B cell (primary cell): ENCODE results near the gene POLR1D. TPM values are rescaled to one million over a fixed set of nuclear protein-coding genes. Genes with fewer than 3 reads are reported as not detected.

Source experiments
- ATAC-seq: fragments of 200-7000 bp; cut with Tn5 transposase; one replicate; pipeline ENCODE4 v1.10.0; 2021; ENCODE audit warnings: low read depth, mild to moderate bottlenecking, moderate number of reproducible peaks, moderate library complexity
- CTCF ChIA-PET: fragments of 350-600 bp; sonication (Branson Sonifier 250); formaldehyde crosslinking; loops from one replicate; lab custom pipeline; 2021; ENCODE audit warnings: antibody characterized with exemption, inconsistent platforms; lab: Charles Lee
- POLR2A ChIA-PET: fragments of 350-600 bp; sonication (Branson Sonifier 250); formaldehyde crosslinking; loops from one replicate; lab custom pipeline; 2021; ENCODE audit warnings: antibody characterized with exemption; lab: Charles Lee
- DNase-seq: peaks from one replicate; pipeline ENCODE4 v3.0.0; 2013
- H2AFZ ChIP-seq: 2 replicates; pipeline ENCODE4 v1.6.1; 2012; ENCODE audit warnings: mild to moderate bottlenecking, low read depth, low read length; ENCODE audit not compliant: insufficient read depth, poor library complexity, severe bottlenecking
- H3K27ac ChIP-seq, 2 donors: 1 replicate in 1 of 2; 2 replicates in 1 of 2; pipeline ENCODE4 v1.5.1; 2012 to 2013; ENCODE audit warnings: low read length in 2 of 2, mild to moderate bottlenecking in 2 of 2, moderate library complexity in 1 of 2
- H3K27me3 ChIP-seq, 4 experiments: fragments of 200-600 bp in 1 of 4; sonication (generic) in 1 of 4; replicated peaks in 1 of 4; 1 replicate in 2 of 4; 2 replicates in 2 of 4; pipeline versions ENCODE4 v1.6.1 to v1.7.0; 2013 to 2016; ENCODE audit warnings: low read length in 3 of 4, mild to moderate bottlenecking in 2 of 4, mixed read lengths in 1 of 4, moderate library complexity in 1 of 4; ENCODE audit not compliant: insufficient read depth in 4 of 4, control insufficient read depth in 3 of 4; ENCODE audit errors: control extremely low read depth in 1 of 4
- H3K36me3 ChIP-seq, 2 experiments: replicated peaks in 1 of 2; 1 replicate in 1 of 2; 2 replicates in 1 of 2; pipeline versions ENCODE4 v1.6.1 to v1.7.1; 2013; ENCODE audit warnings: low read length in 1 of 2; ENCODE audit not compliant: insufficient read depth in 2 of 2, control insufficient read depth in 1 of 2; ENCODE audit errors: control extremely low read depth in 1 of 2, extremely low read depth in 1 of 2
- H3K4me1 ChIP-seq, 2 donors: fragments of 200-600 bp in 1 of 2; sonication (generic) in 1 of 2; 1 replicate in 1 of 2; 2 replicates in 1 of 2; pipeline versions ENCODE4 v1.5.1 to v1.6.1; 2013 to 2017; ENCODE audit warnings: low read length in 2 of 2; ENCODE audit not compliant: control insufficient read depth in 2 of 2, insufficient read depth in 2 of 2
- H3K4me2 ChIP-seq: replicated peaks from 2 replicates; pipeline ENCODE3; 2012; ENCODE audit warnings: mild to moderate bottlenecking, low read depth, low read length; ENCODE audit not compliant: poor library complexity, severe bottlenecking
- H3K4me3 ChIP-seq, 5 experiments: fragments of 200-600 bp in 1 of 5; sonication (generic) in 1 of 5; 1 replicate in 3 of 5; 2 replicates in 2 of 5; pipeline versions ENCODE4 v1.5.1 to v1.7.0; 2011 to 2016; ENCODE audit warnings: low read length in 4 of 5, mild to moderate bottlenecking in 4 of 5, low read depth in 2 of 5, control low read depth in 1 of 5, moderate library complexity in 1 of 5; ENCODE audit not compliant: insufficient read depth in 1 of 5; ENCODE audit errors: control extremely low read depth in 1 of 5, extremely low read depth in 1 of 5
- H3K79me2 ChIP-seq: fragments of 200-600 bp; sonication (generic); one replicate; pipeline ENCODE4 v1.6.0; 2016; ENCODE audit warnings: low read length; ENCODE audit not compliant: control insufficient read depth, insufficient read depth
- H3K9ac ChIP-seq: fragments of 200-600 bp; sonication (generic); 2 replicates; pipeline ENCODE4 v1.6.1; 2017; ENCODE audit warnings: mild to moderate bottlenecking, low read length, moderate library complexity
- H3K9me3 ChIP-seq, 3 donors: one replicate each; pipeline versions ENCODE4 v1.6.1 to v1.7.1; 2013; ENCODE audit warnings: low read length in 2 of 3; ENCODE audit not compliant: control insufficient read depth in 2 of 3, insufficient read depth in 1 of 3; ENCODE audit errors: control extremely low read depth in 1 of 3
- H4K20me1 ChIP-seq: 2 replicates; pipeline ENCODE4 v1.6.0; 2012; ENCODE audit warnings: mild to moderate bottlenecking, low read length; ENCODE audit not compliant: insufficient read depth, control insufficient read depth, poor library complexity, severe bottlenecking
- H3K27ac Mint-ChIP-seq: one replicate; pipeline ENCODE4 v1.8.0; 2021; ENCODE audit warnings: mixed read lengths
- H3K27me3 Mint-ChIP-seq: one replicate; pipeline ENCODE4 v1.8.0; 2021; ENCODE audit warnings: mixed read lengths
- H3K4me1 Mint-ChIP-seq: one replicate; pipeline ENCODE4 v1.8.0; 2021; ENCODE audit warnings: mixed read lengths
- H3K4me3 Mint-ChIP-seq: one replicate; pipeline ENCODE4 v1.8.0; 2021; ENCODE audit warnings: mixed read lengths
- H3K9me3 Mint-ChIP-seq: one replicate; pipeline ENCODE4 v1.8.0; 2022; ENCODE audit warnings: mixed read lengths; ENCODE audit not compliant: insufficient read depth
- EZH2 ChIP-seq: IDR thresholded peaks from 2 replicates; pipeline ENCODE4 v1.6.1; 2012; ENCODE audit warnings: borderline replicate concordance, low read depth, mild to moderate bottlenecking, moderate library complexity, low read length; ENCODE audit not compliant: insufficient read depth, poor library complexity, severe bottlenecking
- WGBS: methylation state at CpG from one replicate; pipeline ENCODE4 v1.1.5; 2013; ENCODE audit warnings: missing lambda C conversion rate; ENCODE audit not compliant: insufficient coverage; 5-methylcytosine and 5-hydroxymethylcytosine counted together
- intact Hi-C: fragments of 100-400 bp; cut with micrococcal nuclease; formaldehyde crosslinking; loops from one replicate; pipeline ENCODE4 v1.10.0; 2022
- polyA plus RNA-seq: library from polyadenylated mRNA; depleted of rRNA; stranded (reverse); fragments of >200 nt; gene quantifications from 2 replicates; pipeline ENCODE4 v1.2.3, GENCODE V29; 2012
- total RNA-seq, 2 donors: library from RNA; stranded (reverse); fragments of 120-200 nt in 1 of 2; gene quantifications; 1 replicate in 1 of 2; 2 replicates in 1 of 2; pipeline versions ENCODE4 v1.2.3 to v1.2.4, GENCODE V29; 2013 to 2022
- TF ChIP-seq, protein P1 (sequence below): fragments of 200-600 bp; IDR thresholded peaks from one replicate; pipeline ENCODE4 v1.8.0; 2022; ENCODE audit warnings: antibody characterized with exemption, mild to moderate bottlenecking

The POLR1D gene
- total and polyA plus RNA-seq, 2 donors (not counting 1 experiment from before 2014, with no cell fraction given): 130 to 144 TPM

DNA sequence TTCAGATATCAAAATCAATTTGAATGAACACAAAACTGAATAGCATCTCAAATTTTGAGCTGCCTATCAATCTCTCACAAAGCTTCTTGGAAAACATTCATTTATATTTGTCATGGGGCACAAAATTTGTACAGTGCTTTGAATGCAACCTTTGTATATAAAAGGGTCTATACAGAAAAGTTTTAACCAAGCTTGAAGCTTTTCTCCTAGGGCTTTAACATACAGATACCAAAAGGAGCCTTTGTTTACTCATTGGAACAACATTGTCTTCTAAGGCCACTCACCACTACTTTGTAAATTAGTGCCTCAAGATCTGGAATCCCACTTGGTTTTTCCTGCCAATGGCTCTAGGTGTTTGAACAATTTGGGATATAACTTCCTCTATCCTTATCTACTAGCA, 22.6 kb upstream of the POLR1D start:
- H3K9me3 Mint-ChIP-seq: no peaks in the 10 kb centered on the region
- no peak for DNase-seq
- ChIA-PET POLR2A (no interaction called here), CTCF (interaction anchor here (1.2 kb wide), 1 partner anchor 66 kb away, joined by 4 read pairs; no protein-coding TSS in a partner anchor)
- Histone ChIP-seq H3K9me3 (peaks cover 0 to 3% (median 0%) of the 10 kb centered on the region in 3 donors), H3K4me3 (no peak overlapping the region), H3K27me3 (no peaks in the 10 kb centered on the region), H2AFZ (no peak overlapping the region), H3K4me1 (peaks cover 18% of the 10 kb centered on the region in 2 donors), H3K36me3 (no peaks in the 10 kb centered on the region), H3K9ac (no peak overlapping the region), H3K4me2 (no peak overlapping the region), H3K27ac (no peak overlapping the region), H4K20me1 (no peaks in the 10 kb centered on the region), H3K79me2 (peaks cover 34% of the 10 kb centered on the region)
- H3K27ac Mint-ChIP-seq: no peak overlapping the region
- ATAC-seq: no peak
- no peaks in the 10 kb centered on the region for H3K27me3 Mint-ChIP-seq
- H3K4me3 Mint-ChIP-seq: no peak overlapping the region
- intact Hi-C loops: no loop called here
- TF ChIP-seq, protein P1, sequence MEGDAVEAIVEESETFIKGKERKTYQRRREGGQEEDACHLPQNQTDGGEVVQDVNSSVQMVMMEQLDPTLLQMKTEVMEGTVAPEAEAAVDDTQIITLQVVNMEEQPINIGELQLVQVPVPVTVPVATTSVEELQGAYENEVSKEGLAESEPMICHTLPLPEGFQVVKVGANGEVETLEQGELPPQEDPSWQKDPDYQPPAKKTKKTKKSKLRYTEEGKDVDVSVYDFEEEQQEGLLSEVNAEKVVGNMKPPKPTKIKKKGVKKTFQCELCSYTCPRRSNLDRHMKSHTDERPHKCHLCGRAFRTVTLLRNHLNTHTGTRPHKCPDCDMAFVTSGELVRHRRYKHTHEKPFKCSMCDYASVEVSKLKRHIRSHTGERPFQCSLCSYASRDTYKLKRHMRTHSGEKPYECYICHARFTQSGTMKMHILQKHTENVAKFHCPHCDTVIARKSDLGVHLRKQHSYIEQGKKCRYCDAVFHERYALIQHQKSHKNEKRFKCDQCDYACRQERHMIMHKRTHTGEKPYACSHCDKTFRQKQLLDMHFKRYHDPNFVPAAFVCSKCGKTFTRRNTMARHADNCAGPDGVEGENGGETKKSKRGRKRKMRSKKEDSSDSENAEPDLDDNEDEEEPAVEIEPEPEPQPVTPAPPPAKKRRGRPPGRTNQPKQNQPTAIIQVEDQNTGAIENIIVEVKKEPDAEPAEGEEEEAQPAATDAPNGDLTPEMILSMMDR: no peak
- no peak for TF ChIP-seq EZH2
- peaks cover 11% of the 10 kb centered on the region for H3K4me1 Mint-ChIP-seq

GRCh38 chr13:27599845-27600553, 21.7 kb upstream of the POLR1D start:
- no peak overlapping the region for H3K27ac ChIP-seq
- Mint-ChIP-seq H3K4me1 (peaks cover 13% of the 10 kb centered on the region), H3K9me3 (no peaks in the 10 kb centered on the region), H3K27me3 (no peaks in the 10 kb centered on the region), H3K4me3 (no peak overlapping the region), H3K27ac (no peak overlapping the region)
- no peak overlapping the region for H3K4me2 ChIP-seq
- H2AFZ ChIP-seq: no peak overlapping the region
- TF ChIP-seq, protein P1: no peak
- TF ChIP-seq EZH2: no peak
- peaks cover 0 to 4% (median 0%) of the 10 kb centered on the region in 3 donors for H3K9me3 ChIP-seq
- H3K36me3 ChIP-seq: no peaks in the 10 kb centered on the region
- H3K79me2 ChIP-seq: peaks cover 35% of the 10 kb centered on the region
- no peak for DNase-seq
- peaks cover 9% of the 10 kb centered on the region in 2 donors for H3K4me1 ChIP-seq
- WGBS: 100% methylated on average over 1 of the region's 5 CpGs
- ChIA-PET POLR2A (no interaction called here), CTCF (interaction anchor here (1.0 to 1.2 kb wide), 2 partner anchors 19 to 67 kb away, joined by 3 to 4 read pairs; no protein-coding TSS in a partner anchor)
- ATAC-seq: no peak
- H3K27me3 ChIP-seq: no peaks in the 10 kb centered on the region
- intact Hi-C loops: no loop called here
- H4K20me1 ChIP-seq: no peaks in the 10 kb centered on the region
- no peak overlapping the region for H3K9ac ChIP-seq
- no peak overlapping the region for H3K4me3 ChIP-seq
